ENCODE measurements around the gene THAP4.

The THAP4 gene

Small RNA genes within 50 kb of the gene (small RNA-seq; reads per million reads assigned to genes)
- gene RNA5SP122 (ENCODE audit: insufficient read depth), result 14.9 reads per million, percentile 89 among the genes with 10 or more reads in this experiment
